BE2C (cell line): ENCODE measurements around the gene PTX4.

Experiments
- DNase-seq: peaks from one replicate; pipeline ENCODE4 v3.0.0-alpha.2; 2020
- H3K27me3 ChIP-seq: fragments of 250-450 bp; sonication (Bioruptor Pico); 2 replicates; pipeline ENCODE4 v1.5.1; 2020; ENCODE audit warnings: mild to moderate bottlenecking
- H3K36me3 ChIP-seq: fragments of 250-450 bp; sonication (Bioruptor Pico); 2 replicates; pipeline ENCODE4 v1.5.1; 2020; ENCODE audit warnings: mild to moderate bottlenecking
- H3K4me1 ChIP-seq: fragments of 250-450 bp; sonication (Bioruptor Pico); 2 replicates; pipeline ENCODE4 v1.5.1; 2020
- H3K4me3 ChIP-seq: 2 replicates; pipeline ENCODE4 v1.5.1; 2011; ENCODE audit warnings: low read depth, low read length
- H3K9me3 ChIP-seq: fragments of 250-450 bp; sonication (Bioruptor Pico); 2 replicates; pipeline ENCODE4 v1.5.1; 2020
- TF ChIP-seq, protein P1 (sequence below): IDR thresholded peaks from 2 replicates; pipeline ENCODE4 v1.5.1; 2012; ENCODE audit warnings: mild to moderate bottlenecking, low read depth, low read length

The PTX4 gene

DNA sequence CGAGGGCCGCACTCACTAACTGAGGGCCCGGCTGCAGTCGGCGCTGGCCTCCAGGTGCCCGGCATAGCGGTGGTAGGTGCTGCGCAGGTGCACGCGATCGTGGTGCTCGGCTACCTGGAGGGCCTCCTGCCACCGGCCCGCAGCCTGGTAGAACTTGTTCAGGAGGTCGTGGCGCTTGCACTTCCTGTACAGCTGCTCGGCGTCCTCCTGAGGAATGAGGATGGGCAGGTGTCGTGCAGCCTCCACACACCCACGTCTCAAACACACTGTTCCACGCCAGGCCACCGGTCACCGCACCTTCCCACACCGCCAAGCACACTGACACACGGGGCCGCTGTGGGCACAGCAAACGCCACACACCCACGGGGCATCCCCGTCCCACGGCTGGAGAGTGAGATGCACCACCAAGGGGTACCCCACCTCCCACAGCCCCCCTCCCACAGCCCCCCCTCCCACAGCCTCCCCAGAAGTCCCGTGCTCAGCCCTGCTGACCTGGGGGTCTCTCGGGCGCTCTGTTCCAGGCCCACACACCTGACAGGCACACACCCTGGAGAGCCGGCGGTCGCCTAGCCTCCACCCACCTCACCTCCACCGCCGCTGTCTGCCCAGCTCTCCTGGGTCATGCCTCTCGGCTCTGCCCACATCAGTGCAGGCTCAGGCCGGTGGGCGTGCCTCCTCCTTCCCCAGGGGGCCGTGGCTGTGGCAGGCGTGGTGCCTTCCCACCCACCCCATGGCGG, 37.3 kb upstream of the PTX4 start:
- peak; percentile 9 for DNase-seq
- Histone ChIP-seq H3K4me3 (no peak overlapping the region), H3K4me1 (peaks cover 9% of the 10 kb centered on the region), H3K9me3 (no peaks in the 10 kb centered on the region), H3K27me3 (no peaks in the 10 kb centered on the region), H3K36me3 (no peaks in the 10 kb centered on the region)
- TF ChIP-seq, protein P1, sequence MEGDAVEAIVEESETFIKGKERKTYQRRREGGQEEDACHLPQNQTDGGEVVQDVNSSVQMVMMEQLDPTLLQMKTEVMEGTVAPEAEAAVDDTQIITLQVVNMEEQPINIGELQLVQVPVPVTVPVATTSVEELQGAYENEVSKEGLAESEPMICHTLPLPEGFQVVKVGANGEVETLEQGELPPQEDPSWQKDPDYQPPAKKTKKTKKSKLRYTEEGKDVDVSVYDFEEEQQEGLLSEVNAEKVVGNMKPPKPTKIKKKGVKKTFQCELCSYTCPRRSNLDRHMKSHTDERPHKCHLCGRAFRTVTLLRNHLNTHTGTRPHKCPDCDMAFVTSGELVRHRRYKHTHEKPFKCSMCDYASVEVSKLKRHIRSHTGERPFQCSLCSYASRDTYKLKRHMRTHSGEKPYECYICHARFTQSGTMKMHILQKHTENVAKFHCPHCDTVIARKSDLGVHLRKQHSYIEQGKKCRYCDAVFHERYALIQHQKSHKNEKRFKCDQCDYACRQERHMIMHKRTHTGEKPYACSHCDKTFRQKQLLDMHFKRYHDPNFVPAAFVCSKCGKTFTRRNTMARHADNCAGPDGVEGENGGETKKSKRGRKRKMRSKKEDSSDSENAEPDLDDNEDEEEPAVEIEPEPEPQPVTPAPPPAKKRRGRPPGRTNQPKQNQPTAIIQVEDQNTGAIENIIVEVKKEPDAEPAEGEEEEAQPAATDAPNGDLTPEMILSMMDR: no peak

DNA sequence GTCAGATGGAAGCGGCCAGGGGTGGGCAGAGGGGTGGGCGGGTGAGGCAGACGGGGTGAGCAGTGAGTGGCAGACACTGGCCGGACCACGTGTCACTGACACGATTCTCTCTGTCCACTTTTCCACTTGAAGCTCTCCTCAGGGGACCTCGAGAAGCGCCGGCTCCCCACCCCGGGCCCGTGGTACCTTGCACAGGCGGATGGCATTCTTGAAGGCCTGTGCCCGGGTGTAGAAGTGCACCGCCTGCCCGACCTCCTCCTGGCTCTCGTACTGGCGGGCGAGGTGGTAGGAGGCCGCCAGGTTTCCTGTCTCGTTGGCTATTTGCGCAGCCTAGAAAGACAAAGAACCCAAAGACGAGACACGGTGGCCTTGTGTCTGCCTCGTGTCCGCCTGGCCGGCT, 35.6 kb upstream of the PTX4 start:
- H3K9me3 ChIP-seq: no peaks in the 10 kb centered on the region
- TF ChIP-seq, protein P1: no peak
- H3K36me3 ChIP-seq: no peaks in the 10 kb centered on the region
- H3K27me3 ChIP-seq: no peaks in the 10 kb centered on the region
- no peak overlapping the region for H3K4me3 ChIP-seq
- DNase-seq: peak; percentile 6
- peaks cover 5% of the 10 kb centered on the region; the same call in 1 of the 2 replicates for H3K4me1 ChIP-seq

DNA sequence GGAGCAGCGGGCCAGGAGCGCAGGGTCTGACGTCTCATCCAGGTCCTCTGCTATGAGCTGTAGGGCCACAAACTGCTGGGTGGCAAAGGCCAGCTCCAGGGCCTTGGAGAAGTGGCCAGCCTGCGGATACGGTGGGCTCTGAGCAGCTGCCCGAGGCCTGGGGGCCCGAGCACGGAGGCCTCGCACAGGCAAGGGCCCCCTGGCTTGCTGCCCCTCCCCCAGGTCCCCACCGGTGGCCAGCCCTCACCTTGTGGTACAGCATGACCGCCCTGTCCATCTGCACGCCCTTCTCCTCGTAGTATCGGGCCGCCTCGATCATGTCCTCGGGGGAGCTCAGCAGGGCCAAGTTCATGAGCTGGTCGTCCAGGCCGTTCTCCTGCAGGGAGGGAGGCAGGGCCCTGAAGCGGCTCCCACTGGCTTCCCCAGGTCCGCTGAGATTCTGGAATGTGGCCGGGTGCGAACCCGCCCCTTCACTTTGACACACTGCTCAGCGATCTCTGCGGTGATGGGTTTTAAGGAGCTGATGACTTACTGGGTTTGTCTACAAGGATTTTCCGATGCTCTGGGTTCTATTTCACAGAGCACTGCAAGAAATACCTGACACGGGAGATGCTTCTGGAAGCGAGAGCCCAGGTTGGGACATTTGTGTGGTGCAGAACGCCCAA, 35.0 kb upstream of the PTX4 start:
- no peaks in the 10 kb centered on the region for H3K27me3 ChIP-seq
- H3K4me1 ChIP-seq: peaks cover 5% of the 10 kb centered on the region; the same call in 1 of the 2 replicates
- H3K36me3 ChIP-seq: no peaks in the 10 kb centered on the region
- H3K4me3 ChIP-seq: no peak overlapping the region
- no peak for DNase-seq
- TF ChIP-seq, protein P1: no peak
- H3K9me3 ChIP-seq: no peaks in the 10 kb centered on the region

DNA sequence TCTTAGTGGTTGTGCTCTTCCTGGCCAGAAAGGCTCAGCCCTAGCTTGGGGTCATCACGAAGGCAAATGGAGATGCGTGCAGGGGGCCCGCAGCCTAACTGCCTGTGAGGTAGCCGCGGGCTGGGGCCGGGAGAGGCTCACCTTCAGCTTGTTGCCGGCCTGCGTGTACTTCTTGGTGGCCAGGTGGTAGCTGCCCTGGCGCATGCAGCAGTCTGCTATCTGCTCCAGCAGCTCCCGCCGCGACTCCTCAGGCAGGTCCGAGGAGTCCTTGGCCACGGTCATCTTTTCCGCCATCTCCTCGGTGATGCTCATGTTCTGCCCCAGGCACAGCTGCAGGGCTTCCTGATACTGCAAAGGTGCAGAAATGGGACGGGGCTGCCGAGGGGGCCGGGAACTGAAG, 31.7 kb upstream of the PTX4 start:
- H3K27me3 ChIP-seq: no peaks in the 10 kb centered on the region
- TF ChIP-seq, protein P1: no peak
- DNase-seq: no peak

DNA sequence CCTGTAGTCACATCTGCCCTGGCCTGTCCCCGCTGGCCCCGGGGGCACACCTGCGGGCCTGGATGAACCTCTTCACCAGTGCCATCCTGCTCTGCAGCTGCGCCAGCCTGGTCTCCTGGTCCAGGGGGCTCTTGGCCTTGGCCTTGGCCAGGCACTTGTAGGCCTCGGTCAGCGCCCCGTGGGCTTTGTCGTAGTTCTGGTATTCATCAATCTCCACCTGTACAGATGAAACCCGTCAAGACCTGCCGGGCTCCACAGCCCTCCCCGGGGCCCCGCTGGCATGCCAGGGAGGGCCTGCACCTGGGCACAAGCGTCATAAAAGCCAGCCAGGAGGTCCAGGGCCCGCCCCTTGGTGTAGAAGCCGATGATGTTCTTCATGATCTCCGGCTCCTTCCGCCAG, 31.1 kb upstream of the PTX4 start:
- TF ChIP-seq, protein P1: no peak
- no peaks in the 10 kb centered on the region for H3K27me3 ChIP-seq
- no peaks in the 10 kb centered on the region for H3K36me3 ChIP-seq

More for the DNA sequence above, 31.7 kb upstream of the PTX4 start:
- H3K9me3 ChIP-seq: no peaks in the 10 kb centered on the region
- no peaks in the 10 kb centered on the region for H3K4me1 ChIP-seq
- no peak overlapping the region for H3K4me3 ChIP-seq
- H3K36me3 ChIP-seq: no peaks in the 10 kb centered on the region

DNA sequence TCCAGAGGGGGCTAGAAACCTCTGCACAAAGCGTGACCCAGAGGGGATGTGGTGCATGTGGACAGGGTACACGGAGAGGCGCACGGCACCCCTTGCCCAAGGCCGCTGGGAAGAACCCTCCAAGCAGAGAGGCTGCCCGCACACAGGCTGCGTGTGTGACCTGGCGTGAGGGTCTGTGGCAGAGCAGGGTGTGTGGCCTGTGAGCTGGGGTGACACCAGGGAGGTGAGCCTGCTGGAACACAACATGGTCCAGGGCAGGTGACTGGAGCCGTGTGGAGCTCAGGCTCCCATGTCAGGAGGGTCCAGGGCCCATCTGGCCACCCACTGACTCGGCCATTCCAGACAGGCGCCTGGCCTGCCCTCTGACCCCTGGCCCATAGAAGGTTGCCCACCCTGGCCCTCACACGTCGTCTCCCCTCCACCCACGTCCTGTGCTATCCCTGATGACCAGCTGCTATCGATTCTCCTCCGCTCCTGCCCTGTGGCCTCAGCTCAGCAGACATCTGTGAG, 29.9 kb upstream of the PTX4 start:
- H3K4me1 ChIP-seq: no peaks in the 10 kb centered on the region
- TF ChIP-seq, protein P1: no peak
- no peaks in the 10 kb centered on the region for H3K36me3 ChIP-seq
- H3K4me3 ChIP-seq: no peak overlapping the region
- DNase-seq: no peak
- no peaks in the 10 kb centered on the region for H3K27me3 ChIP-seq
- no peaks in the 10 kb centered on the region for H3K9me3 ChIP-seq

More for the DNA sequence above, 31.1 kb upstream of the PTX4 start:
- Histone ChIP-seq H3K4me1 (no peaks in the 10 kb centered on the region), H3K9me3 (no peaks in the 10 kb centered on the region), H3K4me3 (no peak overlapping the region)
- no peak for DNase-seq
